ENCODE measurements around the gene CBX3.
"Not testable (repeated sequence)": the region's sequence is repeated elsewhere in the genome, so short reads cannot be mapped to it uniquely, and the experiment has no call there.

Gene CBX3

DNA sequence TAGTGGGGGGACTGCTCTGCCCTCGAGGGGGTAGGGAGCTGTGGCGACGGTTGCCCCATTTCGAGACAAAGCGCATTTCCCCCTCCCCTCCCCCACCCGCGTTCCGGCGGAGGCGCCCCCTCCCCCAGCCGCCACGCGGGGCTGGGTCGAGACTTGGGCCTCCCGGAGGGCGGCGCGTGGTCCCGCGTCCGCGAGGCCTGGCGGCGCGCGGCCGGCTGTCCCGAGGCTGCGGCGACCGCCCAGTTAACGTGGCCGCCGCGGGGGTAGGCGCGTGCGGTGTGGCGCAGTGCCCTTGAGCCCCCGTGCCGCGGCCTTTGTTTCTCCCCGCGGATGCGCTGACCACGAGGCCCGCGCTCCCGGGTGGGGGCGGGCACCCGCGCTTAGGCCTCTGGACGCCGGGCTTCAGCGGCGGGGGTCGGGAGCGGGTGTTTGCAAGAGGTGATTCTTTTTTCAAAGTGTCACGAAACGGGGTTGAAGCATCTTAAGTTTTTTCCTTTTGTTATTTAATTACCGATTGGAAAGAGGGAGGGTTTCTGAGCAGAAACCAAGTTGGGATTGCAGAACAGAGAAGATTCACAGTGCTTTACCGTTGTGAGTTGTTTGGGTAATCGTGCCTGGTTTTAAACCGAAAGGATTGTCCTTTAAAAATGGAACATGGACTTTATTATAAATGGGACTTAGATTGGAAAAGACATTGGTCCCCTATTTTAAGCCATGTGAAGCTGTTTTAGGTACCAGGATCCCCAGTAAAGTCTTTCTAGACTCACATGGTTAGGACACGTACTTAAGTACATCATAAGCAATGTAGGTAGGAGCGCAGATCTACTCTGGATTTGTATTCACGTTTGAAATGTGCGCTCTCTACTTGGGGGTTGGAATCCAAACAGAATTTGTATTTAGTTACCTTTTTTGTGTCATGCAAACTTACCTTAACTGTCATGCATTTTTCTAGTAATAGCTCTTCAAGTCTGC lies 760 bp downstream of the CBX3 start:
- DNase-seq (ENCODE audit: low read depth), result no peak

DNA sequence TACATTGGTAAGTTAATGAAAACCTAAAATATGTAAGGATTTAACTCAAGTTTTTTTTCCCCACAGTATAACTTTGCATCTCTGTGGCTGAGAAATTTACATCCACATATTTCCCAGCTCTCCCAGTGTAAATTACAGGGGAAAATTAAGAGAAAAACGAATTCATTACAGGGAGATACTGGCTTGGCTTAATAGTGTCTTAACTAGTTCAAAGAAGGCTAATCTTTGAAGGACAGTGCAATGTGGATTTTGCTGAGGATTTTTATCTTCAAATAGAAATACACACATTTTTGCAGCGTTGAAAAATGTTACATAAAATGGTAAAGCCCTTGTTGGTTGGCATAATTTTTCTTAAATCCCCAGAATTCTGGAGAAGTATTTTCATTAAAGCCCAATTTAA lies 1.5 kb downstream of the CBX3 start:
- DNase-seq (ENCODE audit: low read depth), result no peak

- no peak for DNase-seq (ENCODE audit: low read depth)
These were observed 6.5 kb downstream of the CBX3 start for GRCh38 chr7:26208040-26208439.

- DNase-seq (ENCODE audit: low read depth), result no peak
These were observed 11.6 kb downstream of the CBX3 start for GRCh38 chr7:26212921-26213718.

GRCh38 chr7:26213807-26214515 lies 12.4 kb downstream of the CBX3 start:
- DNase-seq (ENCODE audit: low read depth), result no peak

DNA sequence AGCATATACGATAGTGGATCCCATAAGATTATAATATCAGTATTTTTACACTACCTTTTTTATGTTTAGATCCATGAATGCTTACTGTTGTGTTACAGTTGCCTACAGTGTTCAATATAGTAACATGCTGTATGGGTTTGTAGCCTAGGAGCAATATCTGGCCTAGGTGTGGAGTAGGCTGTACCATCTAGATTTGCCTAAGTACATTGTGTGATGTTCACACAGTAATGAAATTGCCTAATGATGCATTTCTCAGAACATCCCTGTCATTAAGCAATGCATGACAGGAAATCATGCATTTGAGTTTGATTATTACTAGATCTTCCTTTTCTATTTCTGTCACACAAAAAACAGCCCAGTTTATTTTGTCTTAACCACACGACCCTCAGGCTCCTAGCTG lies 14.5 kb downstream of the CBX3 start:
- DNase-seq (ENCODE audit: low read depth), result no peak

- DNase-seq (ENCODE audit: low read depth), result no peak
These were observed 22.8 kb downstream of the CBX3 start for GRCh38 chr7:26224359-26224758.

DNA sequence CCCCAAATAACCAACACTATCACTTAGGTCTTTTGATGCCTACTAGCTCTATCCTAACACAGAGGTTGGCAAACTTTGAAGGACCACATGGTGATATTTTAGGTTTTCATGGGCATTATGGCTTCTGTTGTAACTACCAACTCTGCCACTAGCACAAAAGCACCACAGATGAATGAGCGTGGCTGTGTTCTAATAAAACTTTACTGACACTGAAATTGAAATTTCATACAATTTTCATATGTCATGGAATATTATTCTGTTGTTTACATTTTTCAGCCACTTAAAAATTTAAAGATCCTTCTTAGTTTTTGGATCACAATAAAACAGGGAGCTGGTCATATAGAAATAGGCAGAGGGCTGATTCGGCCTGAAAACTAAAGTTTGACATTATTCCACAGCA lies 26.4 kb downstream of the CBX3 start:
- DNase-seq (ENCODE audit: low read depth), result no peak

DNA sequence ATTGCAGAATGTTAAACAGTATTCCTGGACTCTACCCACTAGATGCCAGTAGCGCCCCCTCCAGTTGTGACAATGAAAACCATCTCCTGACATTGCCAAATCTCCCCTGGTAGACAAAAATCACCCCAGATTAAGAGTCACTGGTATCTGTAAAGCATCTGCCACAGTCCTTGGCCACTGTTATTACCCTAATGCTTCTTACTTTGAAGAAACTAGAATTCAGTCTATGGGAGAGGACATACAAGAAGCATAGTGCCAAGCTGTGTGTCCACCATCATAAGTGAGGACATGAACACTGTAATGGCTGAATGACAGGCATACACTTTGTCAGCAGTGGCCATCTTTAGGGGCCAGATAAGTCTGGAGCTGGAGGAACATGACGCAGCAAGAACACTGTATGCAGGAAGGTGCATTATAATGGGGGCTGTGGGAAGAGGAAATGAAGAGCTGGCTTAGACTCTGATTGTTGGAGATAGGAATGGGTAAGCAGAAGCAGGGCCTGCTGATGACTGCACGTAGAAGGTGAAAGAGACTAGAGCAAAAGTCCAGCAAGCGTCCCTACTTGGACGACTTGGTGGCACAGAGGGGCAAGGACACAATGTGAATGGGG lies 32.5 kb downstream of the CBX3 start:
- DNase-seq (ENCODE audit: low read depth), result no peak

DNA sequence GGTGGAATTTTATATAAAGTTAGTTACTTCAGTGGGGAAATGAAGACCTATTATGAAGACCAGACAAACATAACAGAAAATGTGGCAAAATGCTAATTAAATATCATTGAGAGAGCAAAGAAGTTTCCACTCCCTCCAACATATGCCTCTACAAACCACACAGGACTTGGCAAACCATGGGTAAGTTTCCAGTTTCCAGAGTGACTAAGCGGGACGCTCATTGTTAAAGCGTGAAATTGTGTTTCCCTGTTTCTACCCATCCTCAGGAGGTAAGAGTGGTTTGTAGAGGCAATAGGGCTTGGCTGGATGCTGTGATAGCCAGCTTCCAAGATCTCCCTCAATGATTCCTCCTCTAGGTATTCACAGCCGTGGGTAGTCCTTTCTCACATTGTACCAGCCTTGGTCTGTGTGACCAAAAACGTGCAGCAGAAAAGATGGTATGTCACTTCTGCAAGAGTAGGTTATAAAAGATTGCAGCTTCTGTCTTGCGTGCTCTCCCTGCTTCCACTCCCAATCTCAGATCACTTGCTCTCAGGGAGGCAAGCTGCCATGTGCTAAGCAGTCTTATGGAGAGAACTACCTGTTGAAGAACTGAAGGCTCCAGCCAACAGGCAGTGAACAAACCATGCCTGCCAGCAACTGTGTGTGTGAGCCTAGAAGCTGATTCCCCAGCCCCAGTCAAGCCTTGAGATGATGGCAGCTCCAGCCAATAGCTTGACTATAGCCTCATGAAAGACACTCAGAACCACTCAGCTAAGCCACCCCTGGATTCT lies 35.7 kb downstream of the CBX3 start:
- DNase-seq (ENCODE audit: low read depth), result peak; percentile 1

GRCh38 chr7:26238032-26238431 lies 36.5 kb downstream of the CBX3 start:
- DNase-seq (ENCODE audit: low read depth), result no peak

- no peak for DNase-seq (ENCODE audit: low read depth)
These were observed 43.6 kb downstream of the CBX3 start for GRCh38 chr7:26245150-26245549.

DNA sequence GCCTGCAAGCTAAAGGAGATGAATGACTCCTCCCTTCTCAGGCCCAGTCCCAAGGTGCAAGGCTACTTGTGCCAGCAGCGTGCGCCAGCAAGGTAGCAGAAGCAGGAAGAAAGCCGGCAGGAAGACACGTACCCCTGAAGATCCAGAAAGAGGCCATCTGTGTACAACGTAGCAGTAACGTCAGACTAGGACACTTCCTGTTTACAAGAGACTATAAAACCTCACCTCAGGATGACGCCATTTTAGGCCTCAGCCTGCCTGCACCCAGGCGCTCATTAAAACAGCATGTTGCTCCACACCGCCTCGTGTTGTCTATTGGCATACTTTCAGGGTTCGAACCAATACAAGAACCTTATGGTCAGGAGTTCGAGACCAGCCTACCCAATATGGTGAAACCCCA lies 48.7 kb downstream of the CBX3 start:
- DNase-seq (ENCODE audit: low read depth), result no peak

- not testable (repeated sequence) for DNase-seq (ENCODE audit: low read depth)
These were observed 60.3 kb downstream of the CBX3 start for GRCh38 chr7:26261866-26262265.

Measured in stromal cell of bone marrow (primary cell).